Measurements from ENCODE around the gene JMY.

JMY gene

DNA sequence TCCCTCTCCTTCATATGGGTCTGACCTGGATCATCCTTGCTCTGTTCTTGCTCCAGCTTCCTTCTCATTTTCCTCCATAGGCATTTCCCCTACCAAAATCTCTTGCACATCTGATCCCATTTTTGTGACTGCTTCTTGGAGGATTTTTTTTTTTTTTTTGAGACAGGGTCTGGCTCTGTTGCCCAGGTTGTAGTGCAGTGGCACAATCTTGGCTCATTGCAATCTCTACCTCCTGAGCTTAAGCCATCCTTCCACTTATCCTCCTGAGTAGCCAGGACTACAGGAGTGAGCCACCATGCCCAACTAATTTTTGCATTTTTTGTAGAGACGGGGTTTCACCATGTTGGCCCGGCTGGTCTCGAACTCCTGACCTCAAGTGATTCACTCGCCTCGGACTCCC lies 10.5 kb upstream of the JMY start:
- TF ChIP-seq GATA2 (IDR thresholded peaks at IDR 0.05; ENCODE audit: low read depth, low read length) = no peak
- no peak for TF ChIP-seq GATA3 (IDR thresholded peaks at IDR 0.05; ENCODE audit: low read depth, low read length)

- TF ChIP-seq GATA3 (IDR thresholded peaks at IDR 0.05; ENCODE audit: low read depth, low read length) (no peak), GATA2 (IDR thresholded peaks at IDR 0.05; ENCODE audit: low read depth, low read length) (no peak)
Measured at GRCh38 chr5:79227484-79228025, 8.4 kb upstream of the JMY start.

DNA sequence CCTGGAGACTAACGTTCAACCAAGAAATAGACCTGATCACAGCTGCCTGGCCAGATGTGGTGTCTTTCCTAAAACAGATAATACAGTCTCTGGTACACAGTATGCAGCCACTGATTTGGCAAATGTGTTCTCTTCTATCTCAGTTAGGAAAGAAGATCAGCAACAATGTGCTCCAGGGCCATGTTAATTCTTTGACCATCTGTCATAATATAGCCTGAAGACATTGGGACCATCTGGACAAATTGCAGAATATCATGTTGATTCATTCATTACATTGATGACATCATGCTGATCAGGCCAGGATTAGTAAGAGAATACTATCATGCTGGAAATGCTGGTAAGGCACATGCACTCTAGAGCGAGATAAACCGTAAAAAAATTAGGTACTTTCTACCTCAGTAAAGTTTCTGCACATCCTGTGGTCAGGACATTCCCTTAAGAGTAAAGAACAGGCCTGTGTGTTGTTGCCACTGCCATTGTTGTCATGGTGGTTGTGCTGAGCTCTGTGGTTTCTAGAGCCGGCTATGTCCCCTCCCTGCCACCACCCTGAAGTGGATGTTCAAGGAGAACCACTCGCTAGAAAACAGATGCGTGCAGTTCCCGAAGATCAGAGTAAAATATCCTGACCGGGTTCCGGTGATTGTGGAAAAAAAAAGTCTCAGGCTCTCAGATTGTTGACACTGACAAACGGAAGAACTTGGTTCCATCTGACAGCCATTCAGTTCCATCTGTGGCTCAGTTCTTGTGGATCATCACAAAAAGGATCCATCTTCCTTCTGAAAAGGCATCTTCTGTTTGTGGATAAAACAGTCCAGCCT lies 6.4 kb upstream of the JMY start:
- TF ChIP-seq GATA3 (IDR thresholded peaks at IDR 0.05; ENCODE audit: low read depth, low read length) = no peak
- TF ChIP-seq GATA2 (IDR thresholded peaks at IDR 0.05; ENCODE audit: low read depth, low read length) = 0 out of 2 replicates have a peak, but pooled peaks have one; percentile 20

- TF ChIP-seq GATA2 (IDR thresholded peaks at IDR 0.05; ENCODE audit: low read depth, low read length) = no peak
- no peak for TF ChIP-seq GATA3 (IDR thresholded peaks at IDR 0.05; ENCODE audit: low read depth, low read length)
Measured at GRCh38 chr5:79235261-79235633, 684 bp upstream of the JMY start.

GRCh38 chr5:79236362-79236969 lies 535 bp downstream of the JMY start:
- TF ChIP-seq GATA2 (IDR thresholded peaks at IDR 0.05; ENCODE audit: low read depth, low read length) (no peak), GATA3 (IDR thresholded peaks at IDR 0.05; ENCODE audit: low read depth, low read length) (no peak)

GRCh38 chr5:79236970-79237739 lies 1.2 kb downstream of the JMY start:
- TF ChIP-seq GATA2 (IDR thresholded peaks at IDR 0.05; ENCODE audit: low read depth, low read length) = no peak
- TF ChIP-seq GATA3 (IDR thresholded peaks at IDR 0.05; ENCODE audit: low read depth, low read length) = no peak

GRCh38 chr5:79237740-79238560 lies 2.0 kb downstream of the JMY start:
- no peak for TF ChIP-seq GATA3 (IDR thresholded peaks at IDR 0.05; ENCODE audit: low read depth, low read length)
- TF ChIP-seq GATA2 (IDR thresholded peaks at IDR 0.05; ENCODE audit: low read depth, low read length) = no peak

DNA sequence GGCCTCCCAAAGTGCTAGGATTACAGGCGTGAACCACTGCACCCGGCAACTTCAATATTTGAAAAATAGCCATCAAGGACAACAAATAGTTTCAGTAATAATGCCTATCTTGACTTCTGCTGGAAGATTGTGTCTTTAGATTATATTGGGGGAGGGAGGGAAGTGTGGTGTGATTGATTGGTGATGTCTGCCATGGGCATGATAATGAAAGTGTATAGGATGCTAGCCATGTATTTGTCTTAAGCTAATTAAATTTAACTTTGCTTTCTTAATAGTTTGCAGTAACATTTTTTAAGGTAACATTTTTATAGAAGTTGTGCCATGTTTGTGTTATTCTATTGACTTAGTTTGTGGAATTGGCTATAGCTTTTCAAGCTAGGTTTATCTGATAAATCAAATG lies 4.6 kb downstream of the JMY start:
- no peak for TF ChIP-seq GATA2 (IDR thresholded peaks at IDR 0.05; ENCODE audit: low read depth, low read length)
- TF ChIP-seq GATA3 (IDR thresholded peaks at IDR 0.05; ENCODE audit: low read depth, low read length) = no peak

DNA sequence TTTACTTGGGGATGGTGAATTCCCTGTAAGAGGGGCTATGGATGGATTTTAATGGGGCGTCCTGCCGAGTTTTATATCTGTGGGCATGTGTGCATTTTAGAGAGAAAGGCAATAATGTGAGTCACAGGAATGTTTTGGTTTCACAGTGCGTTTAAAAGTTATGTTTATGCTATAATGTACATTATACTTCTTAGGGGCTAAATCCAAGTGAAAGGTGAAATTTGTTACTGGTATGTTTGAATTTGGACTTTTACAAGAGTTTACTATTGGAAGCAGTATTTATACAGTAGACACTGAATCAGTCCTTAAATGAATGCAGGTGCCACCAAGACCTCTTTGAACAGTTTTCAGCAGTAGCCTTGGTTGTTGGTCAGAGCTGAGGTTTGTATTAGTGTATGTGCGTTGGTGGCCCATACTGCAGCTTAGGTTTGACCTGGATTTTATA lies 5.6 kb downstream of the JMY start:
- no peak for TF ChIP-seq GATA3 (IDR thresholded peaks at IDR 0.05; ENCODE audit: low read depth, low read length)
- TF ChIP-seq GATA2 (IDR thresholded peaks at IDR 0.05; ENCODE audit: low read depth, low read length) = no peak

GRCh38 chr5:79242242-79243039 lies 6.5 kb downstream of the JMY start:
- no peak for TF ChIP-seq GATA2 (IDR thresholded peaks at IDR 0.05; ENCODE audit: low read depth, low read length)
- no peak for TF ChIP-seq GATA3 (IDR thresholded peaks at IDR 0.05; ENCODE audit: low read depth, low read length)

- TF ChIP-seq GATA2 (IDR thresholded peaks at IDR 0.05; ENCODE audit: low read depth, low read length) (no peak), GATA3 (IDR thresholded peaks at IDR 0.05; ENCODE audit: low read depth, low read length) (no peak)
Measured at GRCh38 chr5:79243224-79243623, 7.3 kb downstream of the JMY start.

DNA sequence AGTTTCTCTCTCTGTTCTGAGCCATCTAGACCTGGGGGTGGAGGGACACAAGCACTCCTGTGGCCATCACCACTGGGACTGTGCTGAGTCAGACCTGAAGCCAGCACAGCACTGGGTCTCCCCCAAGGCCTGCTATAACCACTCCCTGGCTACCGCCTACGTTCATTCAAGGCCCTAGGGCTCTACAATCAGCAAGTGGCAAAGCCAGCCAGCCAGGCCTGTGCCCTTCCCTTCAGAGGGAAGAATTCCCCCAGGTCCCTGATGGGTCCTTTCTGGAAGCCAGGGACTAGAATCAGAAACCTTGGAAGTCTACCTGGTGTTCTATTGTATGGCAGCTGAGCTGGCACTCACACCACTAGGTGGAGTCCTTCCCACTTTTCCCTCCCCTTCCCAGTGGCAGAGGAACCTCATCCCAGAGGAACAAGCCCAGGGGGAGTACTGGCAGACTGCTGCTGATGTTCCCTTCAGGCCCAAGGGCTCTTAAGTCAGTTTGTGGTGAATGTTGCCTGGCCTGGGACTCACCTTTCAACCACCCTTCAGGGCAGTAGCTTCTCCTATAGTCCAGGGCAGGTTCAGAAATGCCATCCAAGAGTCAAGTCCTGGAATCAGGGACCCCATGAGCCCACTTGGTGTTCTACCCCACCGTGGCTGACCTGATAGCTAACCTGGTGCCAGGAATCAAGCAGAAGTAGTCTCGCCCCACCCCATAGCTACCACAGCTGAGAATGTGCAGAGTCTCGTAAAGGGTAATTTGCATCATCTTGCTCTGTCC lies 20.0 kb downstream of the JMY start:
- TF ChIP-seq GATA3 (IDR thresholded peaks at IDR 0.05; ENCODE audit: low read depth, low read length) (no peak), GATA2 (IDR thresholded peaks at IDR 0.05; ENCODE audit: low read depth, low read length) (no peak)
